Small intestine (tissue), 7 donors: ENCODE results near the gene ARHGEF28. TPM values are rescaled to one million over a fixed set of nuclear protein-coding genes. Genes with fewer than 3 reads are reported as not detected.

Source experiments
- DNase-seq, 2 donors: peaks; one replicate each; pipeline versions ENCODE4 v3.0.0 to v3.0.0-alpha.2; 2013
- FAIRE-seq: peaks from 2 replicates; lab custom pipeline; 2012; peaks lifted over from hg19 to GRCh38; lab: Jason Lieb, UNC
- H3K27ac ChIP-seq, 3 donors: one replicate each; pipeline ENCODE4 v1.5.1; 2013; ENCODE audit warnings: low read length in 2 of 3, mild to moderate bottlenecking in 2 of 3, control low read depth in 1 of 3, inconsistent platforms in 1 of 3, low read depth in 1 of 3, moderate library complexity in 1 of 3
- H3K27me3 ChIP-seq, 3 donors: one replicate each; pipeline ENCODE4 v1.6.1; 2013; ENCODE audit warnings: low read length in 3 of 3, inconsistent platforms in 1 of 3; ENCODE audit not compliant: control insufficient read depth in 3 of 3, insufficient read depth in 3 of 3
- H3K36me3 ChIP-seq, 3 donors: one replicate each; pipeline ENCODE4 v1.6.1; 2013; ENCODE audit warnings: low read length in 3 of 3, inconsistent platforms in 1 of 3, low read depth in 1 of 3, mild to moderate bottlenecking in 1 of 3, moderate library complexity in 1 of 3; ENCODE audit not compliant: control insufficient read depth in 3 of 3, insufficient read depth in 2 of 3
- H3K4me1 ChIP-seq, 3 donors: one replicate each; pipeline ENCODE4 v1.6.1; 2013; ENCODE audit warnings: low read length in 2 of 3, inconsistent platforms in 1 of 3, low read depth in 1 of 3, mild to moderate bottlenecking in 1 of 3, moderate library complexity in 1 of 3; ENCODE audit not compliant: control insufficient read depth in 3 of 3, insufficient read depth in 2 of 3
- H3K4me3 ChIP-seq, 3 donors: one replicate each; pipeline ENCODE4 v1.5.1; 2013; ENCODE audit warnings: low read length in 3 of 3, control low read depth in 1 of 3, inconsistent platforms in 1 of 3, low read depth in 1 of 3, mild to moderate bottlenecking in 1 of 3, moderate library complexity in 1 of 3
- H3K9me3 ChIP-seq, 2 donors: one replicate each; pipeline ENCODE4 v1.6.1; 2013; ENCODE audit warnings: low read depth in 1 of 2, low read length in 1 of 2; ENCODE audit not compliant: control insufficient read depth in 2 of 2, insufficient read depth in 1 of 2
- WGBS, 3 donors: extraction: QIAGEN DNeasy Blood & Tissue Kit; methylation state at CpG; one replicate each; pipeline ENCODE4 v1.1.7; 2013; 5-methylcytosine and 5-hydroxymethylcytosine counted together
- polyA plus RNA-seq, 4 donors: library from polyadenylated mRNA; stranded (reverse) in 3 of 4; unstranded in 1 of 4; fragments of 200-250 nt in 3 of 4; fragments of 120-200 nt in 1 of 4; gene quantifications; one replicate each; pipeline versions ENCODE4 v1.2.1 to v1.2.3, GENCODE V29; 2013
- donor health status: healthy with polysubstance abuse.
- donor health status: control.
- donor health status: control.
- donor health status: Bipolar disorder and iron deficiency.
- donor health status: healthy.

Gene ARHGEF28
- polyA plus RNA-seq, 4 donors: 1.1 to 16.5 (median 2.7) TPM

- H3K4me3 ChIP-seq: no peak overlapping the region
- DNase-seq (no peak), FAIRE-seq (no peak)
- H3K9me3 ChIP-seq: no peaks in the 10 kb centered on the region
- H3K36me3 ChIP-seq: no peaks in the 10 kb centered on the region
- H3K4me1 ChIP-seq: no peaks in the 10 kb centered on the region
- H3K27me3 ChIP-seq: no peaks in the 10 kb centered on the region
- no peak overlapping the region for H3K27ac ChIP-seq
- WGBS, 3 donors: 58 to 81% (median 75%) methylated on average over 11 of the region's 11 CpGs
These were observed 170.5 kb downstream of the ARHGEF28 start for GRCh38 chr5:73796164-73797131.

- DNase-seq (no peak), FAIRE-seq (no peak)
- Histone ChIP-seq H3K4me1 (no peaks in the 10 kb centered on the region), H3K27ac (no peak overlapping the region), H3K9me3 (no peaks in the 10 kb centered on the region), H3K27me3 (no peaks in the 10 kb centered on the region), H3K36me3 (no peaks in the 10 kb centered on the region), H3K4me3 (no peak overlapping the region)
- 87 to 94% (median 93%) methylated on average over 1 of the region's 1 CpG for WGBS, 3 donors
These were observed 171.1 kb downstream of the ARHGEF28 start for GRCh38 chr5:73797132-73797510.

- H3K36me3 ChIP-seq: no peaks in the 10 kb centered on the region
- DNase-seq (no peak), FAIRE-seq (no peak)
- H3K9me3 ChIP-seq: no peaks in the 10 kb centered on the region
- WGBS, 3 donors: 88 to 96% (median 91%) methylated on average over 3 of the region's 3 CpGs
- H3K4me1 ChIP-seq: no peaks in the 10 kb centered on the region
- H3K27me3 ChIP-seq: no peaks in the 10 kb centered on the region
- H3K27ac ChIP-seq: no peak overlapping the region
- no peak overlapping the region for H3K4me3 ChIP-seq
These were observed 173.5 kb downstream of the ARHGEF28 start for GRCh38 chr5:73799401-73799972.

DNA sequence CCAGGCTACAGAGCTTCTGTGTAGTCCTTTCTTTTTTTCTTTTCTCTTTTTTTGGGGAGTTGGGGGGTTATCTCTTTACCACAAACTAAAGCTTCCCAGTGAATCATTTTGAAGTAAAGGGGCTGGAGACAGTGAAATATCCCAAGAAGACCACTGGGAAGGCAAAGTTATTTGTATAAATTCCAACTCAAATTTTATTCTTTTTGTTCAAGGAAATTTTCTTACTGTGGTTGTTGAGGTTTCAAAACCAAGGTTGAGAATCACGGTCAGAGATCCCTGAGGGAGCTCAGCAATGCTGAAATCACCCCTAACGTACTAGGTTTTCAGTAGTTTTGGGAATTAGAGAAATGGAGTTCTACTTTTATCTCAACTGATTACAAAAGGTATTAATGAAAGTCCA is 175.7 kb downstream of the ARHGEF28 start:
- Histone ChIP-seq H3K27me3 (no peaks in the 10 kb centered on the region), H3K27ac (no peak overlapping the region), H3K4me3 (no peak overlapping the region), H3K9me3 (no peaks in the 10 kb centered on the region), H3K36me3 (no peaks in the 10 kb centered on the region), H3K4me1 (no peaks in the 10 kb centered on the region)
- FAIRE-seq (no peak), DNase-seq (no peak)
- 82 to 87% (median 86%) methylated on average over 2 of the region's 2 CpGs for WGBS, 3 donors

DNA sequence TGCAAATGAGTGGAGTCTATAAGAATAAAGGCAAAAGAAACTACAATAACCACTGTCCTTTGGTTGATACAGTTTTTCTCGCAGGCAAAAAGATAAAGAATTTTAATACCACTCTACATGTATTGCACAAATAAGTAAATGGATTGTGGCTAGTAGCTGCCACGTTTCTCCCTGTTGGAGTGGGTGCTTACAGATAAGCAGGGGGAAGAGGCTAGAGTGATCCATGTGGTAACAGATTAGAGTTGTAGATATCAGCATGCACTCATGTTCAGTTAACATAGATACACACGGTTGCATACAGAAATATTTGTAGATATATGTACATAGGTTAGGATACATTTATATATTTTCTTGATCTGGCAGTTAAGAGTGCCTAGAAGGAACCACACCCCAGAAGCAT is 179.5 kb downstream of the ARHGEF28 start:
- Histone ChIP-seq H3K36me3 (no peaks in the 10 kb centered on the region), H3K27ac (no peak overlapping the region), H3K27me3 (no peaks in the 10 kb centered on the region), H3K9me3 (no peaks in the 10 kb centered on the region), H3K4me1 (peaks cover 0 to 7% (median 0%) of the 10 kb centered on the region in 3 donors), H3K4me3 (no peak overlapping the region)
- WGBS, 3 donors: 62 to 73% (median 62%) methylated on average over 3 of the region's 3 CpGs
- no peak for DNase-seq
- no peak for FAIRE-seq

DNA sequence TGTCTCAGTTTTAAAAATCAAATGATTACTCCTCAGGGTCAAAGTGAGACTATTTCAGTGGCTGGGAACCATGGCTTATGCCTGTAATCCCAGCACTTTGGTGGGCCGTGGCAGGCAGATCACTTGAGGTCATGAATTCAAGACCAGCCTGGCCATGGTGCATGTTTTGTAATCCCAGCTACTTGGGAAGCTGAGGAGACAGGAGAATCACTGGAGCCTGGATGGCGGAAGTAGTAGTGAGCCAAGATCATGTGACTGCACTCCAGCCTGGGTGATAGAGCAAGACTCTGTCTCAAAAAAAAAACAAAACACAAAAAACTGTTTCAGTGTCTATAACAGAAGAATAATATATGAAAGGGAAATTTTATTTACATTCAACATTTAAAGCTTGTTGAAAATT is 182.9 kb downstream of the ARHGEF28 start:
- Histone ChIP-seq H3K4me3 (no peak overlapping the region), H3K27me3 (no peaks in the 10 kb centered on the region), H3K9me3 (no peaks in the 10 kb centered on the region), H3K36me3 (no peaks in the 10 kb centered on the region), H3K4me1 (peaks cover 0 to 14% (median 0%) of the 10 kb centered on the region in 3 donors), H3K27ac (peak overlapping the region in 1 of 3 donors; percentile 47)
- DNase-seq (peak in 1 of 2 donors; percentile 37), FAIRE-seq (no peak)
- whole genome bisulfite sequencing, 3 donors: 82 to 92% (median 84%) methylated on average over 2 of the region's 2 CpGs

- no peaks in the 10 kb centered on the region for H3K36me3 ChIP-seq
- no peak overlapping the region for H3K4me3 ChIP-seq
- 92 to 94% (median 93%) methylated on average over 3 of the region's 3 CpGs for WGBS, 3 donors
- H3K27ac ChIP-seq: no peak overlapping the region
- DNase-seq: no peak
- FAIRE-seq: no peak
- no peaks in the 10 kb centered on the region for H3K27me3 ChIP-seq
- H3K4me1 ChIP-seq: peaks cover 0 to 14% (median 0%) of the 10 kb centered on the region in 3 donors
- no peaks in the 10 kb centered on the region for H3K9me3 ChIP-seq
These were observed 184.4 kb downstream of the ARHGEF28 start for GRCh38 chr5:73810429-73810828.

- 26 to 55% (median 46%) methylated on average over 6 of the region's 6 CpGs for WGBS, 3 donors
- Histone ChIP-seq H3K27me3 (no peaks in the 10 kb centered on the region), H3K9me3 (no peaks in the 10 kb centered on the region), H3K36me3 (no peaks in the 10 kb centered on the region), H3K27ac (peak overlapping the region in 1 of 3 donors; percentile 86), H3K4me3 (peak overlapping the region in 1 of 3 donors; percentile 54), H3K4me1 (peaks cover 0 to 14% (median 0%) of the 10 kb centered on the region in 3 donors)
- FAIRE-seq (no peak), DNase-seq (peak in 1 of 2 donors; percentile 15)
These were observed 186.5 kb downstream of the ARHGEF28 start for GRCh38 chr5:73812457-73812856.
